ENCODE measurements around the gene IGF2BP1. TPM values are rescaled to one million over a fixed set of nuclear protein-coding genes. Genes with fewer than 3 reads are reported as not detected.
A peak's percentile ranks its signal among the peaks of the same experiment; 100 is the strongest.

The IGF2BP1 gene
- total RNA-seq, 1 donor from 2014 or later, result 260 TPM

DNA sequence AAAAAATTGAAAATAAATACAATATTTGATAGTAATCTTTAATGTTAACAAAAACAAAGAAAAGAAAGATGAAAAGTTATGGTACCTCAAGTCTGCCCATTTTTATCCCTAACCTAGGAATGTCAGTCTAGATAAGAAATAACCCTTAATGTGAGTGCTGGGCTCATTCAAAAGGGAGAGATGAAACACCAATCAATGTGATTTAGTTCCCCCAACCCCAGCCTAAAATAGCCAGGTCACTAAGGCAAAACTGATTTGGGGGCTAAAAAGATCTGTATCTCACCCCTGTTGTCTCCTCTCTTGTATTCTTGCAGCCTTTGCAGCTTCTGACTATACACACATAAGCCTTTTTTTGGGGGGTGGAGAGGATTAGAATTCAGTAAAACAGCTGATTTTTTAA, 3.2 kb upstream of the IGF2BP1 start:
- Histone ChIP-seq H3K79me2 (ENCODE audit: insufficient read depth, low read length) (peaks cover 17% of the 10 kb centered on the region), H4K20me1 (ENCODE audit: insufficient read depth, low read length) (no peaks in the 10 kb centered on the region), H3K4me1 (ENCODE audit: insufficient read depth, low read length) (peaks cover 9% of the 10 kb centered on the region), H3K4me3 (ENCODE audit: insufficient read depth, low read depth, low read length) (no peak overlapping the region), H3K4me2 (ENCODE audit: low read length) (no peak overlapping the region), H3K27me3 (ENCODE audit: insufficient read depth, low read length) (peaks cover 51% of the 10 kb centered on the region), H3K9ac (ENCODE audit: low read length) (no peak overlapping the region), H2AFZ (ENCODE audit: low read depth, low read length) (no peak overlapping the region), H3K36me3 (ENCODE audit: insufficient read depth, low read length) (no peaks in the 10 kb centered on the region), H3K27ac (ENCODE audit: low read depth, low read length) (no peak overlapping the region), H3K9me3 (ENCODE audit: insufficient read depth, low read depth, low read length) (no peaks in the 10 kb centered on the region)
- no peak for TF ChIP-seq EZH2 (IDR thresholded peaks at IDR 0.05; ENCODE audit: insufficient read depth, low read length)
- TF ChIP-seq, protein P1, sequence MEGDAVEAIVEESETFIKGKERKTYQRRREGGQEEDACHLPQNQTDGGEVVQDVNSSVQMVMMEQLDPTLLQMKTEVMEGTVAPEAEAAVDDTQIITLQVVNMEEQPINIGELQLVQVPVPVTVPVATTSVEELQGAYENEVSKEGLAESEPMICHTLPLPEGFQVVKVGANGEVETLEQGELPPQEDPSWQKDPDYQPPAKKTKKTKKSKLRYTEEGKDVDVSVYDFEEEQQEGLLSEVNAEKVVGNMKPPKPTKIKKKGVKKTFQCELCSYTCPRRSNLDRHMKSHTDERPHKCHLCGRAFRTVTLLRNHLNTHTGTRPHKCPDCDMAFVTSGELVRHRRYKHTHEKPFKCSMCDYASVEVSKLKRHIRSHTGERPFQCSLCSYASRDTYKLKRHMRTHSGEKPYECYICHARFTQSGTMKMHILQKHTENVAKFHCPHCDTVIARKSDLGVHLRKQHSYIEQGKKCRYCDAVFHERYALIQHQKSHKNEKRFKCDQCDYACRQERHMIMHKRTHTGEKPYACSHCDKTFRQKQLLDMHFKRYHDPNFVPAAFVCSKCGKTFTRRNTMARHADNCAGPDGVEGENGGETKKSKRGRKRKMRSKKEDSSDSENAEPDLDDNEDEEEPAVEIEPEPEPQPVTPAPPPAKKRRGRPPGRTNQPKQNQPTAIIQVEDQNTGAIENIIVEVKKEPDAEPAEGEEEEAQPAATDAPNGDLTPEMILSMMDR (IDR thresholded peaks at IDR 0.05; ENCODE audit: insufficient read depth, low read depth, low read length), result no peak
- no peaks in the 10 kb centered on the region for H3K27me3 Mint-ChIP-seq (ENCODE audit: low read depth, unreplicated experiment)
- no peak overlapping the region for H3K4me3 Mint-ChIP-seq (ENCODE audit: unreplicated experiment)
- H3K4me1 Mint-ChIP-seq (ENCODE audit: low read depth, unreplicated experiment), result peaks cover 24% of the 10 kb centered on the region
- no peak overlapping the region for H3K27ac Mint-ChIP-seq (ENCODE audit: unreplicated experiment)
- FAIRE-seq, result no peak
- no peak for DNase-seq (ENCODE audit: low read depth)
- peaks cover 1% of the 10 kb centered on the region for H3K9me3 Mint-ChIP-seq (ENCODE audit: unreplicated experiment)
- peaks cover 4% of the 10 kb centered on the region for H3K36me3 Mint-ChIP-seq (ENCODE audit: low read depth, unreplicated experiment)

DNA sequence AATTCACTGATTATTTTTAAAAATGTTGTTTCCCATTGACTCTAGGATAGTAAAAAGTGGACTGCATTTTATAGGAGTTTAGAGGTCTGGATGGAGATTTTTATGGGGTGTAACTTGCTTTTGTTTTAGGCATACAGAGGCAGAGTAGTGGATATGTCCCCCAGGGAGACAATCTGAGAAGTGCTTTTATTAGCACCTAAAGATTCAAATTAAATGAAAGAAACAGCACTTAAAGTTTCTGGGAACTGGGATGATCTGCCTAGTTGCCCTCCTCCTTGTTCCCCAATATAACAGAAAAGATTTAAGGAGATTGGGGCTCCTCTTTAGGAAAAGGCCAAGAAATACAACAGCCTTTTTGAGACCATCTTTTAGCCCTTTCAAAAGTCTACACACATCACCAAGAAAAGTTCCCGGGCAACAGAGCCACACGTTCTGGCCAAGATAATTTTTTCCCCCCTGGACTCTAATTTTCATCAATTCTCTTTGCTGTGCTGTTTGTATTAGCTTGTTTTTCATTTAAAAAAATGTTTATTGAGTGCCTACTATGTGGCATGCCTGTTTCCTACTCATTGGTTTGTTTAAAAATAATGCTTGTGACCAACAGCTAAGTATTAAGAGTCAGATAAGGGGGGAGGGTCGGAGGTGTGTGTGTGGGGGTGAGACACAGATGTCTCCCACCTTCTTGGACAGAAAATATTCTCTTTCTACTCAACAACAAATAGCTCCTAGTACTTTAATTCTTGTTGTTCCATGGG, 2.5 kb upstream of the IGF2BP1 start:
- H3K36me3 ChIP-seq (ENCODE audit: insufficient read depth, low read length), result no peaks in the 10 kb centered on the region
- peaks cover 9% of the 10 kb centered on the region for H3K4me1 ChIP-seq (ENCODE audit: insufficient read depth, low read length)
- H3K9ac ChIP-seq (ENCODE audit: low read length), result no peak overlapping the region
- peaks cover 24% of the 10 kb centered on the region for H3K79me2 ChIP-seq (ENCODE audit: insufficient read depth, low read length)
- H3K4me3 ChIP-seq (ENCODE audit: insufficient read depth, low read depth, low read length), result no peak overlapping the region
- H3K27ac ChIP-seq (ENCODE audit: low read depth, low read length), result no peak overlapping the region
- FAIRE-seq (peak; percentile 5), DNase-seq (ENCODE audit: low read depth) (no peak)
- peak overlapping the region; percentile 99 for H3K4me2 ChIP-seq (ENCODE audit: low read length)
- Mint-ChIP-seq H3K27ac (ENCODE audit: unreplicated experiment) (peak overlapping the region; percentile 93), H3K4me1 (ENCODE audit: low read depth, unreplicated experiment) (peaks cover 24% of the 10 kb centered on the region), H3K4me3 (ENCODE audit: unreplicated experiment) (peak overlapping the region; percentile 87), H3K9me3 (ENCODE audit: unreplicated experiment) (peaks cover 1% of the 10 kb centered on the region), H3K36me3 (ENCODE audit: low read depth, unreplicated experiment) (peaks cover 10% of the 10 kb centered on the region), H3K27me3 (ENCODE audit: low read depth, unreplicated experiment) (no peaks in the 10 kb centered on the region)
- H4K20me1 ChIP-seq (ENCODE audit: insufficient read depth, low read length), result no peaks in the 10 kb centered on the region
- H3K9me3 ChIP-seq (ENCODE audit: insufficient read depth, low read depth, low read length), result no peaks in the 10 kb centered on the region
- no peak overlapping the region for H2AFZ ChIP-seq (ENCODE audit: low read depth, low read length)
- TF ChIP-seq, protein P1 (IDR thresholded peaks at IDR 0.05; ENCODE audit: insufficient read depth, low read depth, low read length), result no peak
- TF ChIP-seq EZH2 (IDR thresholded peaks at IDR 0.05; ENCODE audit: insufficient read depth, low read length), result no peak
- peaks cover 48% of the 10 kb centered on the region for H3K27me3 ChIP-seq (ENCODE audit: insufficient read depth, low read length)

Measured in astrocyte (in vitro differentiated cells and primary cell).